ENCODE measurements around the gene NUP93. TPM values are rescaled to one million over a fixed set of nuclear protein-coding genes. Genes with fewer than 3 reads are reported as not detected.

NUP93 gene
- total RNA-seq, 1 experiment from 2014 or later = 134 TPM

DNA sequence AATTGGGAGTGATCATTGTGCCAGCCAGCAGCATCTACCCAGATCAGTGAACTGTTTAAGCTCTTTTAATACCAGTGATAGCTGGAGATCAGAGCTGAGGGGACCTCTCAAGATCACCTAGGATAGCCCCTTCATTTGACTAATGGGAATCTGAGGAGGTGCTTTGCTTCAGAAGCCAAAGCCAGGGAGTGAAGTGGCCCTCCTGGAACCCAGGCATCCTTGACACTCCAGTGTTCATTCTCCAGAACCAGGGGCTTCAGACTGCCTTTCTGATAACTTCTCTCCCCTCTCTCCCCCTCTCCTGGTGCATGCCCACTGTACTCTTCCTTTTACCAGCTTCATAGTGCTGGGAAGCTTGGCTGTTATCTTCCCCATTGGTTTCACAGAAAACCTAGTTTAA, 87.1 kb downstream of the NUP93 start:
- no peak for DNase-seq (ENCODE audit: low spot score)

DNA sequence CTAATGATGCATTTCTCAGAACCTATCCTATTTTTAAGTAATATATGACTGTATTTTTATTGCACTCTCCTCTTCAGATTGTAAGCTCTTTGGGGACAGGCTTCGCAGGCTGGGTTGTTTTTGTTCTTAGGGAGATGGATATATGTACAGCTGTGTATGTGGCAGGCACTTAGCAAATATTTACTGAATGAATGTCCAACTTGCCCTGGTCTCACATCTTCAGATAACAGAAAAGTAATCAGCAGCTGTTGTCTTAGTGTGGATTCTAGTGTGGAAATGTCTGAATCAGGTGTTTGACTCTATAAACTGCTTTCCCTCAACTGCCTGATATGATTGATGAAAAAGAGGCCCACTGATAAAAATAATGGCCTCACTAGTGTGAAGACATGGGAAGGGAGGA, 88.0 kb downstream of the NUP93 start:
- DNase-seq (ENCODE audit: low spot score) = no peak

DNA sequence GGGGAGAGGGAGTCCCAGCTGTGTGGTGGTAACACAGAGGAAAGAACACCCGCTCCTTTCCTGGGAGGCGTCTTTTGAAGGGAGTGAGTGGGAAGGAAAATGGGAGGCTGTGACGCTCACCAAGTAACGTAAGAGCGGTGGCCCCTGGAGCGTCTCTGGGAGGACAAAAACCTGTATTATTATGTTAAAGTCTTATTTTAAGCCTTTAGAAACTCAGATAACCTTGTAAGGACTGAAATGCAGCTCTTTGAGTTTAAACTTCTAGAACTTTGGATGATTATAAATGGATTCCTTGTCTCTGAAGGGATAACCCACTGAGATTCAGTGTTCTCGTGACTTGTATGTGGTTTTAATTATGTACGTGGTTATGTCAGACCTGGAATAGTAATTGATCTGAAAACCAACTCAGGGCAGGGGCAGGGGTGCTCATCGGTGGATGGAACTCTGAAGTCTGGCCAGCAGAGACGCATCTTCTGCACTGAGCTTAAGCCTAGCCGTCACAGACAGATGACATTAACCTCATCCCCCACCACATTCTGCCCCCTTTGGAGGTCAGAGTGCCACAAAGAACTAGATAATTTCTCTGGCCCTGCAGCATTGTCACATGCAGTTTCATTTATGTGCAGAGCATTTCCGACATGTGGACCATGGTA, 93.3 kb downstream of the NUP93 start:
- DNase-seq (ENCODE audit: low spot score) = no peak

DNA sequence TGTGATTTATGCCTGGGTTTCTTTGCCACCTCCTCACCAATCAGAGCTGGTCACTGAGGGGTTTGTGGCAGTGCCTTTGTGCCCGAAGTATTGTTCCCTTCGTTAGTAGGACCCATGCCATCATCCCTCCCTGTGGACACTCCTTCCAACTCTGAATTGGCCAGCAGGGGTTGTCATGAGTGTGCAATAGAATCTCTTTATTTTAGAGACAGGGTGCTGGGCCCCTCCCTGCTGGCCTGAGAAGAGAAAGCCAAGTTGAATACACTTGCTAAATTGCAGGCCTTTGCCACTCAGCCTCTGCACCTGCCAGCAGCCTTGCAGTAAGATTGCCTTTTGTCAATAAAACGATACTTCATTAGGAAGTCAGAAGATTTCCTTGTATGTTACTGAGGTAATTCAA, 94.4 kb downstream of the NUP93 start:
- peak; percentile 61 for DNase-seq (ENCODE audit: low spot score)

DNA sequence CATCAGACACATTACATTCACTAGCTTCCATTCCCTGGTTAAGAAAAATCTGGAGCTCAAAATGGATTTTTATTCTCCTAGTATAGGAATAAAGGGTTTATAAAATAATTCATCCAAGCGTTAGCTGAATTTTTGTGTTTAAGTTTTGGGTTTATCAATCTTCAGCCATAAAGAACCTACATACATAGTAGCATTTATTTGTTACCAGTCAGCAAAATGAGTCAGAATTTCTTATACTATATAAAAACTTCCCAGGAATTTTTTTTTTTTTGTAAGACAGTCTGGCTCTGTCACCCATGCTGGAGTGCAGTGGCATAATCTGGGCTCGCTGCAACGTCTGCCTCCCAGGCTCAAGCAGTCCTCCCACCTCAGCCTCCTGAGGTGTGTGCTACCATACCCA, 94.9 kb downstream of the NUP93 start:
- no peak for DNase-seq (ENCODE audit: low spot score)

DNA sequence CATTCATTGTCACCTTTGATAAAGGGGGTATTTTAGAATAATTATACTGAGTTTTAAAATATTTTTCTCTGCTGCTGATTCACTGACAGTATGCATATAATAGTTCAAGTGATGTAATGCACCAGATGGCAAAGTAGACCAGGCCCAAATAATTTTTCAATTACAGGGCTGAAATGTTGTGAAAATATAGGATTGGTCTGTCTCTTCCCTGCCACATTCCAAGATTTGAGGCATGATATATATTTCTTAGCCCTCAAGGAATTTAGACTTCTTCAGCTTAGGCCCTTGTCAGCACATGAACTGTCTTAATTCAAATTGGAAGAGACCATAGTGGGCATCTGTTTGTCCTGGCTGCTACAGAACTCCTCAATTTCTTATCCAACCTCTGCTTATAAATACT, 95.9 kb downstream of the NUP93 start:
- DNase-seq (ENCODE audit: low spot score) = no peak

DNA sequence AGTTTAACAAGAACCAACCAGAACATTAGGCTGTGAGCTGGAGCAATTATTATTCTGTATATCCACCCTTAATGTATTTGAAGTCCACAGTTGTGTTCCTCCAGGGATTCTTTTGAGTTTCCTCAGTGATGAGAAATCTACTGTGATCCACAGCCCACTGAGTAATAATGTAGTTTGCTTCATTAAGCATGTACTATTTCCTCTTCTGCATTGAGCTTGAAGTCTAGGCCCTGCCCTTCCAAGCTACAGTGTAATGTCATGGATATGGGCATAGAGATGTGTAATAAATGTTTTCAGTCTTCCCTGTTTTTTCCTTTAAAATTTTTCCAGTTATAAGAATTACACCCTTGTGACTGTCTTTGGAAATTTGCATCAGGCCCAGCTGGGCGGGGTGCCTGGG, 98.7 kb downstream of the NUP93 start:
- DNase-seq (ENCODE audit: low spot score) = no peak

DNA sequence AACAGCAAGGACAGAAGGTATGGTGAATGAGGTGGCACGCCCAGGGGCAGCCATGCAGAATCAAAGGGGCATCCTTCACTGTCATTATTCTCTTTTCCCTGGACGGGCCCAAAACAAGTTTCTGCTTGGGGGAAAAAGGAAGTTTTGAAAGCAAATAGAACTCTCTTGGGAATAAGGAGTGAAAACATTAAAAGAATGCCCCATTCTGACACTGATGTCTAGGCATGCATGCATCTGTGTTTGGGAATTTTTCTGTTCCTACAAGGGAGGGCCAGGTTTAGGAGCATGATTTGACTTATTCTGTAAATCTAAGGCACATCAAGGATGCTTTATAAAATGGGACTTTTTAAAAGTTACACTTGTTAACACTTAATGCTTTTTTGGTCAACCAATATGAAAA, 100.7 kb downstream of the NUP93 start:
- no peak for DNase-seq (ENCODE audit: low spot score)

DNA sequence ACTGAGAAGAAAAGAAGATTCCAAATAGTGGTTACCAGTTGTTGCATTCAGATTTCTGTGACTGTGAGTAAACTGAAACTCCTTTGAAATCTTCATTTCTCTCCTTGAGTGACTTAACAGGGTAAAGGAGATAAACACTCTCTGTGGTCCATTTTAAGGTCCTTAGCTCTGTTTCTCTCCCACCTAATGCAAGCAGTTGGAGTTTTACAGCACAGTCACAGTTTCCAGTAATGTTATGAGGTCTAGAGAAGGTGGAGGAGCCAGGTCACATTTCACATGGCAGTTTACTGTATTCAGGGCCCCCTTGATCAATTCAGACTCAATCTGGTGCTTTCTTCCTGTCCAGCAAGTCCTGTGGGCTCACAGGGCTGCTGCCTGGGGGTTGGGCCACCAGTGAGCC, 102.8 kb downstream of the NUP93 start:
- DNase-seq (ENCODE audit: low spot score) = no peak

DNA sequence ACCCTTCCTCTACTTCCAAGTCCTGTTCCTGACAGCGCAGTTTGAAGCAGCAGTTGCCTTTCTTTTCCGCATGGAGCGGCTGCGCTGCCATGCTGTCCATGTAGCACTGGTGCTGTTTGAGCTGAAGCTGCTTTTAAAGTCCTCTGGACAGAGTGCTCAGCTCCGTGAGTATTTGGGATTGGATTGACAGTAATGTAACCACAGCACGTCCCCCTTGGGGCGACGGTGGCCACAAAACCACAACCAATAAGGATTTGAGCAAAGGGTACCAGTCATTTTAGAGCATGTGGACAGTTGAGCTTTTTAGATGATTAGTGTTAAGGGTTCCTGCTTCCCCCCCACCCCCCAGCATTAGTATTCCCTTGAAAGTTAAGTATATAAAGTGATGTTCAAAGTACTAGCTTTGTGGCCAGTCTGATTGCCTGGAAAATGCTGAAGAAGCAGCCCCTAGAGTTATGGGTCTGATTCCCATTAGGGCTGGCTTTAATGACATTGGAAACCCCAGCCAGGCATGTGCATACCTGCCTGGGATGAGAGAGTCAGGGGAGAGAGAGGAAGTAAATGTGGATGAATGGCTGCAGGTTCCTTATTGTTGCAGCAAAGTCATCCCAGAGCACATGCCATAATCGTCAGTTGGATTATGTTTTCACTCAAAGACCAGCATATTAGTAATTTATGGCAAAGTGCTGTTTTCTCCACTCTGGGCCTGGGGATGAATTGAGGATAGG, 103.5 kb downstream of the NUP93 start:
- DNase-seq (ENCODE audit: low spot score) = no peak

DNA sequence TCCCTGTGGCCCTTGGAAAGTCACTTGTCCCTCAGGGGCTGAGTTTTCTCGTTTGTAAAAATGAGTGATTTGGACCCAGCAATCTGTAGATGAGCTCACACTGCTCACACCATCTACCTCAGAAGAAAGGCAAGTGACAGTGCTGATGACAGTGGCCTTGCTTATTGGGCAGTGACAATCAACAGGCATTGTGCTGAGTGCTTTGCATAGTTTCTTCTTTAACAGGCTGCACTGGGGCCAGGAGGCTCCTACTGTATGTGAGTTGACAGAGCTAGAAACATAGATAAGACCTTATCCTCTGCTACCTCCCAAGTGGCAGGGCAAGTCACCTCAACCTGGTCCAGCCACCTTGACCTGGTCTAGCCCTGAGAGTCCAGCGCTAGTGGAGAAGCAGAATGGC, 105.4 kb downstream of the NUP93 start:
- no peak for DNase-seq (ENCODE audit: low spot score)

DNA sequence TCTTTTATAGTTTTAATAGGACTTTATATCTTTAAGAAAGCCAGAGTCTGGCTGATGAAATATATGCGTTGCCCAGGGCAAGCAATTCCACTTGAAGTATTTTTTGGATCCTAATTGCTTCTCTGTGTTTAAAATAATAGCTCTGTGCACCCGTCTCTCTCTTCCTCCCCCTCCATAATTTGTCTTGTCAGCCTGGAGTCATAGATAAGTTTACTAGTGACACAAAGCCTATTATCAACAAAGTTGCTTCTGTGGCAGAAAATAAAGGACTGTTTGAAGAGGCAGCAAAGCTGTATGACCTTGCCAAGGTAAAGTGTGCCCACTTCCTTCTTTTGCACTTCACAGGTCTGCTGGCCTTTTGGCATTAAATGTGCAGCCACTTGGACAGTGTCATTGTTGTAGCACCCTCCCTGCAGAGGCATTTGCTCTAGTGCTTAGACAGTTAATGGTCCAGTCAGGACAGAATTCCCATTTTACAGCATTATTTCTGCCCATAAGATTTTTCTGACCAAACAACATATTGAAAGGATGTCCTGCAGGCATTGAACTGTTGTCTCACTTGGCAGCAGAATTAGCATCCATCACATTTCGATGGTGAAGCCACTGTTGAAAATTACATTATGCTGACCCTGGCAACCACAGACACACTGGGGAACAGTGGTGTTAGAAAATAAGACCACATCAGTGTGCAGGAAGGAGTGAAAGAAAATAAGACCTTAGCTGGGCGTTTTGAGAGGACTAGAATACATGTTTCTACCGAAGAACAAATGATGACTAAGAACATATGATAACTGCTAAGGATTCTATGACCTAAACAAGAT, 106.7 kb downstream of the NUP93 start:
- DNase-seq (ENCODE audit: low spot score) = peak; percentile 21

DNA sequence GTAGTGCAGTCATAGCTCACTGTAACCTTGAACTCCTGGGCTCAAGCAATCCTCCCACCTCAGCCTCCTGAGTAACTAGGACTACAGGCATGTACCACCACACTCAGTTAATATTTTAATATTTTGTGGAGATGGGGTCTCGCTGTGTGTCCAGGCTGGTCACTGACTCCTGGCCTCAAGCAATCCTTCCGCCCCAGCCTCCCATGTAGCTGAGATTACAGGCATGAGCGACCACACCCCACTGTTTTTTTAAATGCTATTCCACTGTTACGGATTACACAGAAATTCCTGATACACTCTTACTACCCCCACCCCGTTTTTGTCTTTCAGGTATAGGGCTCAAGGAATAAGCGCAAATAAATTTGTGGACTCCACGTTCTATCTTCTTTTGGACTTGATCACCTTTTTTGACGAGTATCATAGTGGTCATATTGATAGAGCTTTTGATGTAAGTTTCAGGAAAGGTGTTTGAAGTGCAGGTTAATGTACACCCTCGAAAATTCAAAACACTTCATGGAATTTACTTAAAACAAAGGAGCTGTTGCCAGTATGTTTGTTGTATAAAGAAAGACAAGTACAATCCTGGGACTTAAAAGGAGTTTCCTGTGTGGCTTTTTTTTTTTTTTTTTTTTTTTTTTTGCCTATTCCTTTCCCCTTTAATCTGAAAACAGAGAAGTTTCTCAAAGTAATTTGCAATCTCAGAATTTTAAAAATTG, 108.9 kb downstream of the NUP93 start:
- DNase-seq (ENCODE audit: low spot score) = no peak

DNA sequence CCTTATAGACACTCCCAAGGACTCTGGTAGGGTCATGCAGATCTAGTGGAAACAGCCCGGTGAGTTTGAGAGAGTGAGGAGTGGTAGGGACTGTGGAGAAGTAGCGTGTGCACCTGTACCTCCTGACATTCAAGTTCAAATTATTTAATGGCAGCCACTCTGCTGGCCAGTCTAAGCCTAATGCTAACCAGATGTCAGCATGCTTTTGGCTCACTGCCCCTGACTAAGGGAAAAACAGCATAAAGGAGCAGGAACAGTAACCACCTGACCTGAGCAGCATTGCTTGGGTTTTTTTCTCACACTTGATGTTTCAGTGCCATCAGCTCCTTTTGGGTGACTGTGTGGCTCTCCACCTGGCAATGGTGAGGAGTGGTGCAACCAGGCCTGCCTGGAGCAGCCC, 111.3 kb downstream of the NUP93 start:
- peak; percentile 35 for DNase-seq (ENCODE audit: low spot score)

DNA sequence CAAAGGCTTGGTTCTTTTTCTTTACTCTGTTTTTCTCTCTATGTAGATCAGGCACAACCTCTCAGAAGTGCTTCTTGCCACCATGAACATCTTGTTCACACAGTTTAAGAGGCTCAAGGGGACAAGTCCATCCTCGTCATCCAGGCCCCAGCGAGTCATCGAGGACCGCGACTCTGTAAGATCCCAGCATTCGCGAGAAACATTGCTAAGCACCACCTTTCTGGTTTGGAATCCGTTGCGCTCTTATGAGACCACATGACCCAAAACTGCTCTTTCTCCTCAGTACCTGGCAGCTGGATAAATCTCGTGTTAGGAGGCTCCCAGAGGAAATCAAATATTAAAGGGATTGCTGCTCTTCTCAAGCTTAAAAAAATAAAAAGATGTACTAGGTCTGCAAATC, 111.7 kb downstream of the NUP93 start:
- no peak for DNase-seq (ENCODE audit: low spot score)

DNA sequence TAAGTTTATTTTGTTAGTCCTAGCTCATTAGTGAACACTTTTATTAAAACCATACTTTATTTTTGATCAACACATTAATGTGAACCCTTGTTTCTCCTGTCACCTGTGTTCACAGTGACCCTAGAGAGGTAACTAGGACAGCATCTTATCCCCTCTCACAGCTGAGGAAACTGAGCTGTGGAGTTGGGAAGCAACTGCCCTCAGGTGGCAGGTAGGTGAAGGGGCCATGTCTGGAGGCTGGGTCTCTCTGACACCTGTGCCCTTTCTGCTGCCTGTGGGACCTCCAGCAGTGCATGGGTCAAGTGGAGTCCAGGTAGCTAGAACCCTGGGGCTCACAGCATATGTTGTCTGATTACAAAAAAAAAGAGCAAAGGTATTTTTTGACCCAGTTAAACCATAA, 112.2 kb downstream of the NUP93 start:
- no peak for DNase-seq (ENCODE audit: low spot score)

DNA sequence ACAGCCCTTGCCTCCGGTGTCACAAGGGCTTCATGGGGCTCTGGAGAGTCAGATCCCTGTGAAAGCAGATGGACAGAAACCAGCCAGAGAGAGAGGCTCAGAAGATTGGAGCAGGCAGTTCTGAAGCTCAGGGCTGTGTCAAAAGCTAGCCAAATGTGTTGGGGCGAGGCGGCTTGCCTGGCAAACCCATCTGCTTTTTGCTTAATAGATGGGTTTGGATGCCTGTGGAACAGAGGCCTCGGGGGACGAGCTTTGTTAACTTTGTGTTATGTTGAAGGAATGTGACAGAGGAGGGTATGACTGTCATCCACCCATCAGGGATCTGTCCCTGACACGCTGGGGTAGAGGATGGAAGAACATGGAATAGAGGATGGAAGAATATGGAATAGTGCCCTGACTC, 114.1 kb downstream of the NUP93 start:
- no peak for DNase-seq (ENCODE audit: low spot score)

DNA sequence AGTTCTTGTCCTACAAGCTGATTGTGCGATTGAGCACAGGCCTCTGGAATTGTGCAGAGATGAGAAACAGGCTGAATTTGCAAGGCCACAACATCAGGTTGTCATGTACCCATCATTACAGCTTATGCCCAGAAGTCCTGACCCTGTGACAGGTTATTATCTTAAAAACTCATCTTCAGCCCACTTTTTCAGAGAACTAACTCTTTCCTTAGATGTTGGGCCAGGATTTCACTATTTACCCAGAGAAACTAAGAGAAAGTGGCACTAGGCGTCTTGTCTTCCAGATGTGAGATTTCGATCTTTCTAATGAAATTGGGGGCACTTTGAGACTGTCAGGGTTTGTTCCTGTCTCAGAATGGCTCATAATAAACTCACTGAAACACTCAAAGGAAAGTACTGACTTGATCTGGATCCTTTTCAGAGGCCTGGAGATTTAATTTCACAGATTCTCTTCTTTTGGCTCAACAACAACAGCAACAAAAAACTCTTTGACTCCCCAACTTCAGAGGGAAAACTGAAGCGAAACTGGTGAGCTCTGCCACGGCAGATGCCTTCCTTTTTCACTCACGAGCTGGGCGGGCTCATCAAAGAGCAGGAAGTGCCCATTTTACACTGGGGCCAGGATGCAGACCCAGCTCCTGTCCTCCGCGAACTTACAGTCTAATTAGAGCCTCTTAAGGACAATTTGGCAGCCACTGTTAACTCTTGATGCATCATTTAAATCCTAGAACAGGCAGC, 117.4 kb downstream of the NUP93 start:
- DNase-seq (ENCODE audit: low spot score) = peak; percentile 46

DNA sequence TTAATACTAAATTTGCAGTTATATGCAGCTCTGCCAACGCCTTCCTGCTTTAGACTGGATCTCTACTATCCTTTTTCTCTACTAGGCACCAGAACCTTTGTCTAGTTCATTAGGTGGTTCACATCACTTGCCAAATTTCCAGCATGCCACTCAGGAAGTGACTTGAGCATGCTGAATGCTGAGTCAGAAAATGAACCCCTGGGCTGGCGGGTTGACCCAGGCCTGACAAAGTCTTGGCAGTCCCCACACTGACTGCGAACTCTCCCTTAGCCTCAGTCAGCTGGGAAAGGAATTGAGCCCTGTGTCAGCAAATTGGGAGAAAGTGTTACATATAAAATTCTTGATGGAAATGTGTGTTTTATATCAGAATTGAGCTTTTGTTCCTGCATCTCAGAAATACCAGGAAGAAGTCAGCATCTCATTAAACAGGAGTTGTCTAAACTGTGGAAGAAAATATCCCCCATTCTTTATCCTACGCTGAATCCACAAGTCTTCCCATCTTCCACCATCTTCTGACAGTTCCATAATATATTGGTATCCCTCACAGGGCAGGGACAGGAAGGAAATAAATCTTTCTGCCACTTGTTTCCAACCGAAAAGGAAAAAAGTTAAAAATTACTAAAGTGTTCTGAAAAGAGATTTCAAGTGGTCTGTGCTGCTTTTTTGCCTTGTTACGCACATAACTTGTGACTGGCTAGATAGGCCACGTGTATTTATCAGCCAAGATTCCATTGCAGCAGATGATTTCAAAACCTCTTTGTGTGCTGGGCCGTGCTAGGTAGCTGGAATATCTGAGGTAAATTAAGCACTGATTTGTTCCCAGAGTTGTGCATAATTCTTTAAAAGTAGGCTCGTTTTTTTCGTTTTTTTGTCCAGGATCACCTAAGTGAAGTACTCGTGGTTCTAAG, 118.4 kb downstream of the NUP93 start:
- DNase-seq (ENCODE audit: low spot score) = peak; percentile 89

DNA sequence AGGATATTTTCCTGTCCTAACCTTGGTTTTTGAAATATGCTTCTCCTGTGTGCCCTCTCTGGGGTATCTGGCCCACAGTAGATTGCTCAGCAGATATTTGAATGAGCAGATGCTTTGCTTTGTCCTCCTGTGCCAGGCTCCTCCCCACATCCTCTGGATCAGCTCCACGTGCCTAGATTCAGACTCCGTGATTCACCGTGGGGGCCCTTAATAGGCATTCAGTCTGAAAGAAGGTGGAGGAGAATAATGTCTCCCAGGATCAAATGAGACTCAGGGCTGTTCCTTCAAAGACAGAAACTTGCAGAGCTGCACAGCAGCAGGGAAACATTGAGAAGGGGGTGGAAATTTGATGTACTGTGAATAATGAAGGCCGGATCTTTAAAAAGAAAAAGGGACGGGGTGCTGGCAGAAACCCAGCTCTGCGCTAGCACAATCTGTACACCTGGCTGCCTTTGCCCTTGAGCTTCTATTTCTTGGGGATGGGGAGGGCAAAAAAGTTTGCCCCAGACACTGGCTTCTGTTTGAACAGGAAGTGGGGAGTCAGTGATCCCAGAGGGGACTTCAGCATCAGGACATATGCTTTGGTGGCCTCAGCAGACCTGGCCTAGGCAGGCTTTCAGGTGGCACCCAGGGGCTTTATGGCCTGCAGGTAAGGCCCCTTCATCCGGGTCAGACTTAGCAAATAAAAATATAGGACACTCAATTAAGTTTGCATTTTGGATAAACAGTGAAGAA, 119.2 kb downstream of the NUP93 start:
- DNase-seq (ENCODE audit: low spot score) = peak; percentile 91
